Activated CD8-positive, alpha-beta memory T cell treated with anti-CD3 and anti-CD28 coated beads for 48 hours (primary cell): ENCODE measurements around the gene GATB.
"Not testable (repeated sequence)": the region's sequence is repeated elsewhere in the genome, so short reads cannot be mapped to it uniquely, and the experiment has no call there.

Experiments used
- DNase-seq, 3 experiments: peaks; one replicate each; pipeline ENCODE4 v3.0.0-alpha.2; 2020; ENCODE audit warnings: low read depth in 2 of 3, low spot score in 2 of 3

The GATB gene

DNA sequence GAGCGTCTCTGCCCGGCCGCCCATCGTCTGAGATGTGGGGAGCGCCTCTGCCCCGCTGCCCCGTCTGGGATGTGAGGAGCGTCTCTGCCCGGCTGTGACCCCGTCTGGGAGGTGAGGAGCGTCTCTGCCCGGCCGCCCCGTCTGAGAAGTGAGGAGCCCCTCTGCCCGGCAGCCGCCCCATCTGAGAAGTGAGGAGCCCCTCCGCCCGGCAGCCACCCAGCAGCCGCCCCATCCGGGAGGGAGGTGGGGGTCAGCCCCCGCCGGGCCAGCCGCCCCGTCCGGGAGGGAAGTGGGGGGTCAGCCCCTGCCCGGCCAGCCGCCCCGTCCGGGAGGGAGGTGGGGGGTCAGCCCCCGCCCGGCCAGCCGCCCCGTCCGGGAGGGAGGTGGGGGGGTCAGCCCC, 29.1 kb downstream of the GATB start:
- DNase-seq = not testable (repeated sequence)

DNA sequence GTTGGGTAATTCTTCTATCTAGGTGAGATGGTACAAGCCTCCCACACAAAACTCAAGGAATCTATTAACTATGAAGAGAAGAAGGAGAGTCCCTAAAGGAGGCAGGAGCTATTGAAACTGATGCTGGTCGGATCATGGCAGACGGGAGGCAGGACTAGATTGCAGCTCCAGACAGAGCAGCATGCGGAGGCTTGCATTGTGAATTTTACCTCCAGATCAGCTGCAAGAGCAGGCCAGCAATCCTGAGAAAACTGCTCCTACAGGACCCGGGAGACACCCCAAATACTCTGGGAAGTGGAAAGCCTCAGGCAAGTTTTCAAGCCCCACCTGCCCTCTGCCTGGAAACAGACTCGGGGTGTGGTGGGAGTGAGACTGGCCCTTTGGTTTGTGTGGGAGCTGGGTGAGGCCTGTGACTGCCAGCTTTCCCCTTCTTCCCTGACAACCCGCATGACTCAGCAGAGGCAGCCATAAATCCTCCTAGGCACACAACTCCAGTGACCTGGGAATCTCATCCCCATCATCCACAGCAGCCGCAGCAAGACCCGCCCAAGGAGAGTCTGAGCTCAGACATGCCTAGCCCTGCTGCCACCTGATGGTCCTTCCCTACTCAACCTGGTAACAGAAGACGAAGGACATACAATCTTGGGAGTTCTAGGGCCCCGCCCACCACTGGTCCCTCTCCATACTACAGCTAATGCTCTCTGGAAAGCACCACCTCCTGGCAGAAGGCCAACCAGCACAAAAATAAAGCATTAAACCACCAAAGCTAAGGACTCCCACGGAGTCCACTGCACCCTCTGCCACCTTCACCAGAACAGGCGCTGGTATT, 30.9 kb downstream of the GATB start:
- no peak for DNase-seq

DNA sequence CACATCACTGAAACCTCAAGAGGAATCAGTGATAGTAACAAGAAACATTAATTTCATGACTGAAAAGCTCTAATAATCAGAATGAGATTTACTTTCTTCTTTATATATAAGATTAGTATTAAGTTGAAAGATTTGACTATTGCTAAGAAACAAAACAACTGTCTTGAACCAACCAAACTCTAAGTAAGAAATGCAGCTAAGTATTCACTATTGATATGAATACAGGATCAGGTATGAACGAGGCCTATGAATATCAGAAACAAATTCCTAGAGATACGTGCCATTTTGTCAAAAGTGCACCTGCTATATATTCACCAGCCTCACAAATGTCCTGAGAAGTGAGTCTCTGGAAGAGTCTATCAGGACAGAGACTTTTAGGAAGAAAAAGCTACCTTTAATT, 32.1 kb downstream of the GATB start:
- no peak for DNase-seq

DNA sequence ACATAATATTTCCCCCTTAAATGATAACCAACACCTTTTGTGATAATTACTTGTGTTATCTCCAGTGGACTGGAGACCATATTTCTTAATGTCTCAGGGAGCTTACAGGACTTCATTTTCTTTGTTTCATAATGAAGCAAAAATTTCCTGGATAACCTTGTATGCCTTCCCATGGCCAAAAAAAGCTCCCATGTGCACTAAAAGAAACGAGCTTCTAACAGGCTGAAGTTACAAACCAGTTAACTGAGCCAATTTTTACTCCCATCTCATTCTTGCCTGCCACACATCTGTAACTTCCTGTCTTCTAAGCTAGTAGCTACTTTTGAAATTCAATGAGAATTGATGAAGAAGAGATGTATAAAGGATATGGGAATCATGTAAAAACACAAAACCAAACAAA, 32.8 kb downstream of the GATB start:
- DNase-seq = no peak

DNA sequence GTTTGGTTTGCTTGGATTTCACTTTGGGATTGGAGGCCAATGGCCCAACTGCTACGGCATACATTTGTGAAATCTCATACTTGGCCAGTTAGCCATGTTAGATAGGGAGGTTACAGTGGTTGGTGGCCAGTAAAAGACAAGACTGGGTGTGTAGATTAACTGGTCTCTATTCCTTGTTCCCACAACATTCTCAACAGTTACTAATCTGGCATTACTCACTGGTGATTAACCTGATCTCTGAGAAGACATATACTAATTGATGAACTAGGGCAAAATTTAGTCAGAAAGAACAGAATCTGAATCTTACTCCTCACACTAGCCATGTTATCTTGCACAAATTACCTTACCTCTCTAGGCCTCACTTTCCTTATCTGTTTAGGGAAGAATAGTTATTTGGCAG, 33.4 kb downstream of the GATB start:
- DNase-seq = no peak

DNA sequence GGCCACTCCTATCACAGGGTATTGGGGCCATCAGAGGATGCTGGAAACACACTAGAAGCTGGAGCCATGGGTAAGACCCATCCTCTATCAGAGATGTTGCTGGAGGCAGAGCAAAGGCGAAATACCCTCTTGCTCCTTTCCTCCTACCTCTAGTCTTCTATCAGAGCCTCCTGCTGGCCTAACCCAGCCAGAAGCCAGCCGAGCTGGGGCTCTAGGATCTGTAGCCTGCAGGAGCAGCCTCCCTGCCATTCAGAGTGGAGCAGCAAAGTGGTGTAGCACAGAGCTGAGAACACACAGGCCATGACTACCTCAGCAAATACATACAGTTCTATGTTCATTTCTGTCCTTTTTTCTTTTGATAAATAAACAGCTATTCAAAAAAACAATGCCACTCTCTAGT, 35.7 kb downstream of the GATB start:
- no peak for DNase-seq

DNA sequence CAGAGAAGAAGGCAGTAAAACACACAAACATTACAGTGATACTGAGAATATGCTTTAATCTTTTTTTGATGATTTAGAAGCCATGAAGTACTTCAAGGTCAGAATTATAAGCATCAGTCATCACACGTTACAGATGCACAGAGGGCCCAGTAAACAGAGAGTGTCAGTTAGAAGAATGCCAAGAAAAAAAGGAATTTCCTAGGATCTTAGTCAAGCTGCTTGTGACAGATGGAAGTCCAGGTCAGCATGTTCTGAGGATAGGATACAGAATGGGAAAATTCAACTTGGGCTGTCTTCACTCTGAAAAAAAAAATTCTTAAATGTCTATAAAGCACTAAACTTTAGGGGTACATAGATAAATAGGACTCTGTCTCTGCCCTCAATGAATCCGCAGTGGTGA, 38.9 kb downstream of the GATB start:
- no peak for DNase-seq

DNA sequence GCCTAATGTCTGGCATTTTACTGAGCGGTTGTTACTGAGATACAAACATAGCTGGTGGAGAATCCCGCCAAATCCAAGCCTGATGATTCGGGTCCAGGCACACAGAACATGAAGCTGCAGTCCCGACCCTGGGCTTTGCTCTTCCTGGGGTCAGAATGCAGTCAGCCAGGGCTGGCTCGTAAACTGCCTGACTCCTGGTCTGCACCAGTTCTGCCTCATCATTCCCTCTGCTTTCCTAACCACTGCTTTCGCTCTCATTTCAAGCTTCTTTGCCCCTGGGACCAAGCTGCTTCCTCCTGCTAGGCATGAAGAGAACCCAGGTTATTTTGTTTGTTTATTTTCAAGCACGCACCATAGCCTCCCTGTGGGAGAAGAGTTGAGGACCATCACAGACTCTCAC, 39.3 kb downstream of the GATB start:
- DNase-seq = no peak

DNA sequence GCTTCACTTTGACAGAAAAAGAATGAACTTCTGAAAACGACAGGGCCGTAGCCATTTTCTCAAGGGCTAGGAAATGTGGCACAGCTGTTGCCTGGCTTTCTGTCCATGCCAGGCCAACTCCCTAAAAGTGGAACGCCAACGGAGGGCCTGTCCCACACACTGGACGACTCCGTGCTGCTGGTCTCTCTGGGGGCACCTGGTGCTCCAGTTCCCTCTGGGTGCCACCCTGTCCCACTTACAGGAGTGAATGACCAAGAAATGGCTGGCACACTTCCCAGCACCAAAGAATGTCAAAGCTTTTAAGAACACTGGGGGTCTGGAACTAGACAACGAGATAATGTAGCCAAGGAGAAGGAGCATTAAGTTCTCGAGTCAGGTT, 40.9 kb downstream of the GATB start:
- DNase-seq = no peak

DNA sequence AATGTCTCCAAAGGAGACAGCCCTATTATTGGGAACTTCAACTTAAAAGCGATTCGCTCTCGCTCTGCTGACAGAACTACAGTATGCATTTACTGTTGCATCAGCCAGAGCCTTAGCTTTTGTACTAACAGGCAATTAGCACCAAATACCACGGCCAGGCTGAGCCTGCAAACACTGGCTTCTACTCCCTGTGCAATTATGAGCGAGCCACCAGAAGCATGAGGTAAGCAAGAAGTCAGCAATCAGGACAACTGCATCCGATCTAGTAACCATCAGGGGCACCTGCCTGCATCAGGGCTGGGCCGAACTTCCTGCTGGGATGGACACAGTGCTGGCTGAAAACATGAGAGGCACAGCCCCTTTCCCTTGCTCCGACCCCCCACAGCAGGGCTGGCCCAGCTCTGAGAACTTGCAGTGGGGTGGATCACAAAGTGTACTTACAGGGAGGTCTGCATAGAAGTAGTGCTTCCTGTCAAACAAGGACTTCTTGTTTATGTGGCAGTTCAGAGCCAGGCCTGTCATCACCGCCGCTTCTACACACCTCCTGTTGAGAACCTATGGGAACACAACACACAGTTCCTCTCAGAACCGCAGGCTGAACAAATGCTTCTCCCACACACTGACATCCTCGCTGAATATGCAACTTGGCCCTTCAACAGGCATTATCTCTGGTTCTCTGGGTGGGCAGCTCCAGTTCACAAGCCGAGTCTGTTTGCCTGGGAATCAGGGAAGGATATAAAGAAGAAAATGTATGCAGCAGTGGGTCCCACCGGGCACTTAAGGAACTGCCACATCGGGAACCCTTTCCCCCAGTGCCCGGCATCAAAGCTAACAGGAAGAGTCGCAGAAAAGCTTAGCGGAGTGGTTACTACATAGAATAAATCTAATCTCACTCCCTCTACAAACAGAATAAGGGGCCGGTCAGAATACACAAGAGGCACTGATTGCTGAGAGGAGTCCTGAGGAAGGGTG, 41.5 kb downstream of the GATB start:
- DNase-seq = no peak

DNA sequence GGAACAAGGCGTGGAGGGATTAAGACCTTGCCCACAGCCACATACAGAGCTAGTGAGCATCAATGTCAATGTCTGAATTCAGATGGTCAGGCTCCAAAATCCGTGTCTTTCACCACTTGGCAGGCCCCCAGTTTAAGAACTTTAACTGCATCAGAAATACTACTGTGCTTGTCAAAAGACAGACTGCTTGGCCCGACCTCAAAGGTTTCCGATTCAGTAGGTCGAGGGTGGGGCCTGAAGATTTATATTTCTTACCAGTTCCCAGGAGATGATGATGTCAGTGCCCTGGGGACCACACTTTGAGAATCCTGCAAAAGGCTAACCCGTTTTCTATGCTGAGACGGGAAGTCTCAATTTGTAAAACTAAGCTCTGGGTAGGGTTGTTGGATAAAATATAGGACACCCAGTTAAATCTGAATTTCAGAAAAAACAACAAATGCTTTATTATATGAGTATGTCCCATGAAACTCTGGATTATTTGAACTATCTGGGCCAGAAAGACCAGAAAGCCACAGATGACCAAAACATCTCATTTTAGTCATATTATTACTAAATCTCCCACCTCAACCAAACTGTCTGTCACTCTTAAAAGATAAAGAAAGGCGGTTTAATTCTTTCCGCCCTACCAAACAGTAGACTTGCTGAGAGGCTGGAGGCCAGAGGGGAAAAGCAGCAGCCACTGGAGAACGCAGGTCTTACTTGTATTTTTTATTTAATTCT, 42.7 kb downstream of the GATB start:
- no peak for DNase-seq

DNA sequence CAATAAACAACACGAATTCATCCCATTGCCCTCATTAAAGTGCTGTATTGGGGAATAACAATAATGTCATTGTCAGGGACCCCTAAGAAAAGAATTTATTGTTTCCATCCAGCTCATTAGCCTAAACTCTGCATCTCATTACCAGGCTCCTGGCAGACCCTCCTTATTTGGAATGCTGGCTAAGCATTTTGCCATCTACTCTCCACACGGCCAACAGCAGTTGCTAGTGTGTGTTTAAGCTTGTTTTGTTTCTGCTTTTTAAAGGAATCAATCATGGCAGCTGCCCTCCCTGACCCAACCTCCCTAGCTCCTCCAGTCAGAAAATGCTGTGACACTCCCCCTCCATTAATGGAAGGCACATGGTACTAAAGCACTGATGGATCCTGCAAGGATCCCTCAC, 43.5 kb downstream of the GATB start:
- no peak for DNase-seq

DNA sequence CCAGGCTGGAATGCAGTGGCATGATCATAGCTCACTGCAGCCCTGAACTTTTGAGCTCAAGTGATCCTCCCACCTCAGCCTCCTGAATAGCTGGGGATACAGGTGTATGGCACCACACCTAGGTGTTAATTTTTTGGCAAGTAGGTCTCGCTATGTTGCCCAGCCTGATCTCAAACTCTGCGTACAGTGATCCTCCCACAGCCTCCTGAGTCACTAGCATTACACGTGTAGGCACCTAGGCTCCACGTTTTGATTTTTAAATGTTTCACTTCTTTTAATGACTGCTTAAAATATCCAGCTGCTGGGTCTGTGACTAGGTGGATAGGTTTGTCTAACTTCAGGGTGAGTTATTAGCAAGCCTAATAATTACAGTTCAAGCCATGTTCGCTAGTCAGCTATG, 44.5 kb downstream of the GATB start:
- DNase-seq = no peak

DNA sequence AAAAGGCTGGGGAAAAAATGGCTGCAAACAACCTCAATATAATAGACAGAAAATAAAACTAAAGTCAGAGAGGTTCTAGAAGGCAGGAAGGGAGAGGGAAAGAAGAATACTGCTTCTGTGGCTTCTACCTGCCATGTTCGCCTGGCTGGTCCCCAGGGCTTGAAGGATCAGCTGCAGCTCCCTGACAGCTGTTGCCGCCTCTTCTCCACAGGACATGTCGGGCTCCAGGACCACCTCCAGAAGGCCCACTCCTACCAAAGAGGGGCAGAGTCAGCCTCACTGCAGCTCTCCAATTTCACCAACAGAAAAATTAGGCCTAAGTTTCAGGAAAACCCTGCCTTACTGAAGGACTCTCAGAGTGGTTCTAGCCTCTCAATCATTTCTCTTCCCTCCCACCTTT, 44.9 kb downstream of the GATB start:
- DNase-seq = no peak

DNA sequence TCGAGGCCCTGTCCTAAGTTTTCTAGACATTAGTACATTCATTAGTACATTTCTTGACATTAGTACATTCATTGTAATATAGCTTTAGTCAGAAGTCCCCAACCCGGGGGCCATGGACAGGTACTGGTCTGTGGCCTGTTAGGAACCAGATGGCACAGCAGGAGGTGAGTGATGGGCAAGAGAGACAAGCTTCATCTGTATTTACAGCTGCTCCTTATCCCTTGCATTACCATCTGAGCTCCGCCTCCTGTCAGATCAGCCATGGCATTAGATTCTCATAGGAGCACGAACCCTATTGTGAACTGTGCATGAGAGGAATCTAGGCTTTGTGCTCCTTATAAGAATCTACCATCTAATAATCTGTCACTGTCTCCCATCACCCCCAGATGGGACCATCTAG, 48.0 kb downstream of the GATB start:
- DNase-seq = no peak

DNA sequence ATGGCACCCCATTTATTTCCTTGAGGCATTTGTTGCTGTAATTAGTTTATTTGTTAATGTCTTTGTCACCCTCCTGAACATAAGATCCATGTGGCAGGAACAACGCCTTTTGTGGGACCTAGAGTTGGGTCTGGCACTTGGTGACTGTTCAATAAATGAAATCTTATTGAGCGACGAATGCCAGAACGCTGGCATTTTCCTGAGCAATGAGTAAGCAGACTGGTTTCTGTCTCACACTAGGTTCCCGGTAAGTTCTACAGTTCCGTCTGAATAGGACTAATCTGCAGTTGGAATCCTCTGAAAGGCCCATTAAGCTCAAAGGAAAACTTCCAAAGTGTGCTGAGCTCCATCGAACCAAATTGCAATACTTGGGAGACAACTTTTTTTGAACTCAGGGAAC, 49.2 kb downstream of the GATB start:
- no peak for DNase-seq

DNA sequence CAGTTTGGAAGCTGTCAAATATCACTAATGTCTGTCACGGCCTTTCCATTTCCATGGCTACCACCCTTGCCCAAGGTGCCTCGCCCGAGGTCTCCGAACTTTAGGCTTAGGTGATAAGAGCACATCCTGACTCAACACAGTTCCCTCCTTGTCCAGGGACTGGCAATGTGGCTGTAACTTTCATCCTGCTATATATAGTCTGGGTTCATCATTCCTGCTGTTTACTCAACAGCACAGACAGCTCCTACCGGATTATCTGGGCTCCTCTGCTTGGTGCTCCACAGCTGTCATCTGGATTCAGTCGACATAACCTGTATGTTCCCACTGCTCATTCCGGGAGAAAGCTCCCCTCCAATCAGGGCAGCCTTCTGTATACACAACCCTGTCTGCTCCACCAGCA, 51.2 kb downstream of the GATB start:
- DNase-seq = no peak

DNA sequence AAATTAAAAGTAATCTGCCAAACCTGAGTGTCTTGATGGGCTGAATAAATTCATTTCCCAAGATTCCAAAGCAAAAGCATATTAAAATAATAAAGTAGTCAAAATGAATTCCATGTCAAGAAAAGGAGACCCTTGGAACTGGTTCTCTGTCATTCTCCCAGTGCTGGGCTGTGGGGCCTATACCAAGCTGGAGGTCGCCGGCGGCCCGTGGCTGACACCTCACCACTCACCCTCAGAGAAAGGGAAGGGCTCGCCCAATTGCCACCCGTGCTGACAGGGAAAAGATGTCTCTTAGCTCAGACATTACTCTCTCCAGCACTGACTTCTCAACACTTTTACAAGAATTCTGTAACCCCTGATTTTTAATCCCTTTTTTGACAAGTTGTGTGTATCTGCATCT, 51.7 kb downstream of the GATB start:
- DNase-seq = no peak

DNA sequence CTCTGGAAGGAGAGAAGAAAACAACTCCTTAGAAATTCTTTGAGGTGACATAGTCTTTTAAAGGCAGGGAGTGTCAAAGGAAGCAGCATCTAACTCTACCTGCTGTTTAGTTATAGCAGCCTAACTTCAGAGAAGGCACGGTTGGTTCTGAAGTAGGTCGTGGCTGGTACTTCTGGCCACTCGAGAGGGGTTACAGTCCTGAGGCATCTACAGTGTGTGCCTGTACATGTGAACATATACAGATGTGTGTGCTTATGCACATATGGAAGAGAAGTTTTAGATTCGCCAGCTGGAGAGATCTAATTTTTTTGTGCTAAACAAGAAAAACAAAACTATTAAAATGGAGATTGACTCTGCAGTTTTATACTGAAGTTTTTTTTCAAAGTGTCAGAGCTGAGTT, 52.7 kb downstream of the GATB start:
- DNase-seq = no peak

DNA sequence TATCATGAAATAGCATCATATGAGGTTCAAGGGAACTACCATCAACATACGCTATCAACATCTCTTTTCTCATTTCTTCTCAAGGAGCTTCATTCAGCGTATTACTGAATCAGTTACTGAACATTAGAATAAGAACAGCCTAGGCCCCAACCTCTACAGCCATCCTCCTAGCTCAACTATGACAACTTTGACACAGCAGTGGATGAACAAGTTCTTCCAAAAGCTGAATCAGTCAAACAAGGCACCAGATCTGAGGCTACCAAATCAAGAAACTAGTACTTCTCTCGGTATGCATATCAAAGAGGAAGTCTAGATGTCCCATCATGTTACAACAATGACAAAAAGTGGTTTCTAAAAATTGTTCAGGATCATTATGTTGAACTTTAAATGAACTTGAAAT, 57.4 kb downstream of the GATB start:
- DNase-seq = no peak

DNA sequence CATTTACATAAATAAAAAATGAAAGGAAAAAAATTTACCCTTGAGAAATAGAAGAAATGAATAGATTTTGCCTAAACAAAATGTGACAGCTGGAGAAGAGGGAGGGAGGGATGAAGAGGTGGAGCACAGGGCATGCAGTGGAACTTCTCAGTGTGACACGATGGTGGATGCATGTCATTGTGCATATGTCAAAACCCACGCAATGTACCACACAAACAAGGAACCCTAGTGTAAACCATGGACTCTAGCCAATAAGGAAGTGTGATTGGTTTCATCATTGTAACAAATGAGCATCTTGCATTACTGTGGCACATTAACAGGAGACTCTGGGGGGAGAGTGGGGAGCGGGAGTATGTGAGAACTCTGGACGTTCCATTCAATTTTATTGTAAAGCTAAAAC, 58.6 kb downstream of the GATB start:
- no peak for DNase-seq
